Smooth muscle cell of the brain vasculature (primary cell): ENCODE measurements around the gene LSP1.
"Not testable (repeated sequence)": the region's sequence is repeated elsewhere in the genome, so short reads cannot be mapped to it uniquely, and the experiment has no call there.

Experiments
- DNase-seq: peaks from one replicate; pipeline ENCODE4 v3.0.0-alpha.2; 2012; ENCODE audit warnings: low read depth, low spot score

LSP1 gene

DNA sequence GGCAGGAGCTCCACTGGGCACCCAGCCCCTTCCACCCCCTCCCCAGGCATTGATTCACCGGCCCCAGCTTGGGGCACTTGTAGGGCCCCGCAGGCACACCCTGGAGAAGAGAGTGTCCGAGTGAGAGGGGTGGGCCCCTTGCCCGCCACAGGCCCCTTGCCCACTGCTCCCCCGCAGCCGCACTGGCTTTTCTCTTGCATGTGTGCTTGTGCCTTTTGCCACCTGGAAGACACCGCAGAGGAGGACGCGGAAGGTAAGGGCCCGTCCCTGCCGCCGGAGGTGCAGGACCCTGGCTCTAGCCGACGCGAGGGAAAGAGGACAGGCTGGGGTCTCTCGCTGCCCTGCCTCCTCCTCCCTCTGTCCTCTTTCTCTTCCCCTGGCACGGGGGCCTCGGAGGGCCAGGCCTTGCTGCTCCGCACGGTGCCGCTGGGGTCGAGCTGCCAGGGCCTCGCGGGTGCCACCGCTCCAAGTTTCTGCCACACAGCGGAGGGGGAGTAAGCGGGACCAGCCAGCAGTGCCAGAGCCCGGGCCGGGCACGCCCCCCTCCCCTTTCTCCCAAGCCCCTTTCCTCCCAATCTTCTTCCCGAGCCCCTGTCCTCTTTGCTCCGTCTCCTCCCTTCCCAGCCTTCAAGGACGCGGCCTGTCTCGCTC is 76.1 kb downstream of the LSP1 start:
- no peak for DNase-seq

DNA sequence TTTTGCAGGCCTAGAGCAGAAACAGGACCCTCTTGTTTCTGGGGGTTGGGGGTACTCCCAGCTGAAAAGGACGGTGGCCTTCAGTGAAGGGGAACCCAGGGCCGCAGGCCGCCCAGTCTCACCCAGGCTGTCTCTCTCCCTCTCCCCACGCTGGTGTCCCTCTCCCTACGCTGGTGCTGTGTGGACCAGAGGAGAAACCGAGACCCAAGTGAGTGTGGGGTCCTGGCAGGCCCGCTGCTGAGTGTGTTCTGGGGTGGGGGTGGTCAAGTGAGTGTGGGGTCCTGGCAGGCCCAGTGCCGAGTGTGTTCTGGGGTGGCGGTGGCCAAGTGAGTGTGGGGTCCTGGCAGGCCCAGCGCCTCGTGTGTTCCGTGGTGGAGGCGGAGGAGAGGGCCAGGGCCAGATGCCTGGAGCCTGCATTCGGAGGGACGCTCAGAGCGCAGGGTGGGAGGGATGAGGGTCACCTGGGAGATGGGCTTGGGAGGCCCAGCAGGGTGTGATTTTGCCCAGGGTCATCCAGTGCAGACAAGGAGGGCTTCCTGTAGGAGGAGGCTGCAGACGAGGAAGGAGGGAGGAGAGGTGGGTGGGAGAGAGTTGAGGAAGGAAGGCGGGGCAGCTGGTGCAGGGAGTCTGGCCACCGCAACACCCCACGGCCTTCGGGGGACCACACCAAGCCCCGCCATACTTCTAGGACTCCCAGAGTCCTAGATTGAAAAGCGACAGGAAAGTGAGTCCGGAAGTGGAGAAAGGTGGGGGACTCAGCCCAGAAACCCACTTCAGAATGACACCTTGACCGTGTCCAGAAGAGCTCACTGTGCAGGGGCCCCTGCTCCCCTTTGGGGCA is 77.0 kb downstream of the LSP1 start:
- no peak for DNase-seq

DNA sequence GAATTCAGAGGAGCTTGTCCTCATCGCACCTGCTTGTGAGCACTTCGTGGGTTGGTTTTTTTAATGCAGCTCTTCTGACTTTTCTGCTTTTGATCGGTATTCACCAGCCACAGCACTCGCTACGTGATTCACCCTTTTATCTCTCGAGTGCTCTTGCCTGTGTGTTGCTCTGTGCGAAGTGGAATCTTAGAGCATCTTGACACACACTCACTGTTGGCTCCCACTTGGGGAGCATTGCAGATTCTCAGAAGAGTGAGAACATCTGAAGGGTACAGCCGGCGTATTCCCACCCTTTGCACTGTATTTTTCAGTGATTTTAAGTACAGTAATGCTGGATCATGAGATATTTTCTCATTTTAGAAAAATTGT is 77.6 kb downstream of the LSP1 start:
- DNase-seq = no peak

DNA sequence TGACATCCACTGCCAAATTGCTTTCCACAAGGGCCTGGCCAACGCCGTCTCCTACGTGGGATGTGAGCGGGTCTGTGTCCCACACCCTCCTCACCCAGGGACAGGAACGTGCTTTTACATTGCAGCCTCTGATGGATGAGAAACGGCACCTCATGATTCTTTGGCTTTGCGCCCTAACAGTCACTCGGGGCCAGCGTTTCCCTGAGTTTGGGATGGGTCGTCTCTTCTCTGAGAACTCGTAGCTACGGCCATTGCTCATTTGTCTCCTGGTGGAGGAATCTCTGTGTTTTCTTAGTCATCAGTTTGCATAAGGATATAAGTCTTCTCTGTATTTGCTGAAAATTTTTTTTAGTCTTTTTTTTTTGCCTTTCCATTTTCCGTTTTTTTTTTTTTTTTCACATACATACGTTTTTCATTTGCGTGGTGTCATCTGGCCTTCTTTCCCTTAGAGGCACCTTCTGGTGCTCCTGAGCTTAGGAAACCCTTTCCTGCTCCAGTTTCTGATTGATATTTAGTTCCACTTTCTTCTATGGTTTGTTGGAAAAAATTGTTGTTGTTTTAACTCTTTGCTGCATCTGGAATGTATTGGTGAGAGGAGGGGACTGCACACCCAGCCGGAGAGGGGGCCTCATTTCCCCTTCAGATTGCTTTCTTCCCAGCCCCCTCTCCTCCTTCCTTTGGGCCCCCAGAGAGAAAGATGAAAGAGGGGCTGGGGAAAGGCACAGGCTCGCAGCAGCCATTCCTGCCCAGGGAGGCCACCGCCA is 78.6 kb downstream of the LSP1 start:
- DNase-seq = no peak

DNA sequence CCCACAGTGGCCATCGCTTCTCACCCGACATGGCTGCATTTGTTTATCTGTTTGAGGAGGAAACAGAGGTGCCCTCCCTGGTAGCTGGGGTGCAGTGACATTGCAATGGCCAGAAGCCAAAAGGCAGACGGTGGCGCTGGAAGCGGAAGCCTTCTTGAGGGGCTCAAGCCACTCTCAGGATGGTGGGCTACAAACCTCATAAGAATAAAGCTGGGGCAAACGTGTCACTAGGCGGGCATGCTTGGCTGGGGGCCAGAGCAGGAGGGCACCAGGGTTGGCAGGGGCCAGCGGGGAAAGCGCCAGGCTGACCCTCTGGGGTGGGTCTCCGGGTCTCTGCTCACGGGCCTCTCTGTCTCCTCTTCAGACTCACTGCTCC is 79.2 kb downstream of the LSP1 start:
- DNase-seq = no peak

DNA sequence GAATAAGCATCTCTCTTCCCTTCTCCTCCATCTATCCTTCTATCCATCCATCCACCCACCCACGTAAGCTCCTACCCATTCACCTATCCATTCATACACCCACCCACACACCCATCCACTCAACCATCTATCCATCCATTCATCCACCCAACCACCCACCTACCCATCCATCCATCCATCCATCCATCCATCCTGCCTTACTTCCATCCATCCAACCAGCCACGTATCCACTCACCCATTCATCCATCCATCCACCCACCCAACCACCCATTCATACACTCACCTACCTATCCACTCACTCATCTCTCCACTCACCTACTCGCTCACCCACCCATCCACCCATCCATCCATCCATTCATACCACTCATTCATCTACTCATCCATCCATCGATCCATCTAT is 79.8 kb downstream of the LSP1 start:
- DNase-seq = no peak

DNA sequence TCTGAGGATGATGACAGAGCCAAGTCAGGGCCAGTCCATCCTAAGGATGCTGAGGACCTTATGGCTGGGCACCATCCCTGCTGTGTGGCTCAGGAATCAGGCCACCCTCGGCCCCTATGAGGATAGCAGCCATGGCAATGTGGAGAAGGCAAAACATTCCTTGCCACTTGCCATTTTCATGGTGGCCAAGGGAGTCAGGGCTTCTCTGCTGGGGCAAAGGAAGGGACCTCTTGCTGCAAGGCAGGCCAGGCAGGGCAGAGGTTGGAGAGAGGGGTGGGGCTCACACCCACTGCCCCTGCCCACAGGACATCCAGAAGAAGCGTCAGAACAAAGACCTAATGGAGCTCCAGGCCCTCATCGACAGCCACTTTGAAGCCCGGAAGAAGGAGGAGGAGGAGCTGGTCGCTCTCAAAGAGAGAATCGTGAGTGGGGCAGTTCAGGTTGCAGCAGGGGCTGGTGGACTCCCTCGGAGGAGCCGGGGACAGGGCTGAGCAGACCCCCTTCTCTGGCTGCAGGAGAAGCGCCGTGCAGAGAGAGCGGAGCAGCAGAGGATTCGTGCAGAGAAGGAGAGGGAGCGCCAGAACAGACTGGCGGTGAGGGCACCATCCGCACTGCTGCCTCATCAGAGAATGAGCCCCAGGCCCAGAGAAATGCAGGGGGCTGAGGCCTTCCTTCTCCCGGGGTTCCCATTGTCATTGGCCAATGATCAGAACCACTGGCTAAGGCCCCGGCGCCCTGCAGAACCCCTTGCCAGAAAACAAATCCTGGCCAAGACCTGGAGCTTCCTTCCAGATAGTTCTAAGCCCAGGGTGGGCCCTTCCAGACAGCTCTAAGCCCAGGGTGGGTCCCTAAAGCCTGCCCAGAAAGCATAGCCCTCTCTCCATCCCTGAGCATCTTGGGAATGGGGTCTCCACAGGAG is 80.8 kb downstream of the LSP1 start:
- DNase-seq = no peak

DNA sequence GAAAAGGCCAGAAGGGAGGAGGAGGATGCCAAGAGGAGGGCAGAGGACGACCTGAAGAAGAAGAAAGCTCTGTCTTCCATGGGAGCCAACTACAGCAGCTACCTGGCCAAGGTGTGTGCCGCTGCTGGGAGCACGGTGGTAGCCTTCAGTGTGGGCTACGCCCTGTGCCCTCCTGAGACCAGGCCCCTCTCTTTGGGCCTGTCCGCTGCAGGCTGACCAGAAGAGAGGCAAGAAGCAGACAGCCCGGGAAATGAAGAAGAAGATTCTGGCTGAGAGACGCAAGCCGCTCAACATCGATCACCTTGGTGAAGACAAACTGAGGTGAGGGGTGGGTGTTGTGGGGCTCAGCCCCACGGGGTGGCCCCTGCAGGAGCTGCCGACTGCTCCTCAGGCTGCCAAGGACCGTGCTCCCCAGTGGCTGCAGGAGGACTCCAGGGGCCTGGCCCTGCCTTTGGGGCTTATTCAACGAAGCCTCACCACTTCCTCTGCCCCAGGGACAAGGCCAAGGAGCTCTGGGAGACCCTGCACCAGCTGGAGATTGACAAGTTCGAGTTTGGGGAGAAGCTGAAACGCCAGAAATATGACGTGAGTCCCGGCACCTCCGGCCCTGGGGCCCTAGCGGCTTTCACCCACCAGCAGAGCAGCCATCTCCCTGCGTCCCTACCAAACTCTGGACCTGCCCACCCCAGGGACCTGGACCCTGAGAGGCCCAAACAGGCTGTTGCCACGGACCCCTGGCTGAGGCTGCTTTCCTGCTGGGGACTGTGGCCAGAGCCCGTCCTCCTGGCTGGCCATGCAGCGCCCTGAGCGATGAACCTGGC is 81.7 kb downstream of the LSP1 start:
- DNase-seq = no peak

DNA sequence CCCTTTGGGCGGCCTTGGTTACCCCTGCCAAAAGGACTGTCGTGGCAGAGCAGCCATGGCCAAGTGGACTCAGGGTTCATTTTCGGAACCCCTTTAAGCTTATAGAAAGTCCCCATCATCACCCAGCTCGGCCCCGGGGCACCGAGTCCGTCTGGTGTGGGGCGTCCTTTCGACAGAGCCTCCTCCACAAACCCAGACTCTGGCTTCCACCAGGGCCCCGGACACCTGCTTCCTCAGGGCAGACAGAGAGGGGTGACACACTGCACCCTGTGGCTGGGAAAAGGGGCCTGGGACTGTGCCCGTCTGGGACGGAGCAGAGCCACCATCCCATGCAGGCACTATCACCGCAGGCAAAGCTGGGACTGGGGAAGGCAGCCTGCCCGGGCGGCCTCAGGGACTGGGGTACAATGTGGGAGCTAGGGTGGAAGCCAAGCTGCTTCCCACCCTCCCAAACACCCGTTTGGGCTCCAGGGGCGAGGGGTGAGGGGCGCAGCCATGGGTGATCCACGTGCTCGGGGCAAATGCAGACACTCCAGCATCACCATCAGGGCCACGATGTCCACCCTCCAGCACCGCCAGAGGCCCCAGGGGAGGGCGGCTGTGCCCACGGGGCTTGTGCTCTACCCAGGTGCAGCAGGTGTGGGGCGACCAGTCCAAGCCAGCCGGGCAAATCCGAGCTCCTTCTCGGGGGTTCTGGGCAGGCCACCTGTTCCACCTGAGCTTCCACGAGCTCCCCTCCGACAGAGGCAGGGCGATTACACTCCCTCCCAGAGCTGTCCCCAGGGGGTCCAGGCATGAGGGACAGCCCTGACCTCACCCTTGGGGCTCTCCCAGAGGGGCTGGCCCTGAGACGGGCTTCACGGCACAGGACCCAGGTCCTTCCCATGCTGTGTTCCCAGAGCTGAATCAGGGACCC is 82.5 kb downstream of the LSP1 start:
- no peak for DNase-seq

DNA sequence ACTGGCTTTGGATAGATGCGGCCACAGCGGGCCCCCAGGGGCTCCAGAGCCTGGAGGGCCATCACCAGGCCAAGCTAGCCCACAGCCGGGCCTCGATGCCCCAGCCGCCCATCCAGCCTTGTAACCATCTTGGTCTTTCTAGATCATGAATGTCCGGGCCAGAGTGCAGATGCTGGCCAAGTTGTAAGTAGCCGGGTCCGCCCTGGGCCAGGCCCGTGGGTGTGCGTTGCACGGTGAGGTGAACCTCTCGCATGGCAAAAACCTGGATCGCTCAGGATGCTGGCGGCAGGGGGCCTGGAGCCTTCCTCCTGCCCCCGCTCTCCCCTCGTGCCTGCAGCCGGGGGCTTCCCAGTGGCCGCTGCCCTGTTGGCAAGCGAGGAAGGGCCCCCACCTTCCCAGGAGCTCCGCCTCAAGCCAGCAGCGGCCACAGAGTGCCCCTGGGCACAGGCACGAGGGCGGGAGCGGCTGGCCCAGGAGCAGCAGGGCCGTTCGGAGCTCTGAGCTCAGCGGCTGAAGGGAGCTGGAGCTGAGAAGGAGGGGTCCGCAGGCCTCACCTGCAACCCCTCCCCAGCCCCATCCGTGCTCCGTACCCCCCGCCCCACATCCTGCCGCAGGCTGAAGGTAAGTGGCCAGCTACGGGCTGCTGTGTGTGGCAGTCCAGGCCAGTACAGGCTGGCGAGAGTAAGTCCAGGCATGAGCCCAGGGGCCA is 83.3 kb downstream of the LSP1 start:
- no peak for DNase-seq

DNA sequence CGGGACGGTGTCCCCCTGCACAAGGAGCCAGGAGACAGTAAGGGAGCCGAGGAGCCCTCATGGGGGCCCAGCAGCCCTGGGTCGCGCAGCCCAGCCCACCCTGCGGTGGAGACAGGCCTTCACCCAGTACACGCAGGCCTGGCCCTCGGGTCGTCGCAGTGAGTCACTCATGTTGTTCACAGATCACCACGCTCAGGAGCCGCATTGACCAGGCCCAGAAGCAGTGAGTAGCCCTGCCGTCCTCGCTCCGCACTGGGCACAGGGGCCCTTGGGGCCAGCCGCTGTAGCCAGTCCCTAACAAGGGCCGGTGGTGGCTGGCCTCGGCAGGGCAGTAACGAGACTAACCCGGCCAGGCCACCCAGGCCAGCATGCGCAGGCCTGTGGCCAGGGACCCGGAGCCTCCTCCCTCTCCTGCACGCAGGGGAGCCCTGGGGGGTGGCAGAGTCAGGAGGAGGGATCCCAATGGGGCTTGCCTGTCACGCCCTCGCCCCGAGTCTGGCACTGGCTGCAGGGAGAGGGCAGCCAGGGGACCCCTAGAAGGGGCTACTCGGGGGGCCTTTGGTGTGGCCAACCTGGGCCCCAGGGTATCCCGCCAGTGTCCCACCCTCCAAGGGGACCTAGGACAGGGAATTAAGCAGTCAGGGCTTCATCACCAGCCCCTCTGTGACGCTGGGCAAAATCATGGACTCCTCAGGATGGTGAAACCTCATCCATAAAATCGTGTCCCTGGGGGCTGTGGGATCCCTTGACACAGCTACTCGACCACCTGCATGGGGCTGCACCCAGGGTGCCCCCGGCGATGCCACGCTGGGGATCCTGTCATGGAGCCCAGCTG is 84.1 kb downstream of the LSP1 start:
- no peak for DNase-seq

DNA sequence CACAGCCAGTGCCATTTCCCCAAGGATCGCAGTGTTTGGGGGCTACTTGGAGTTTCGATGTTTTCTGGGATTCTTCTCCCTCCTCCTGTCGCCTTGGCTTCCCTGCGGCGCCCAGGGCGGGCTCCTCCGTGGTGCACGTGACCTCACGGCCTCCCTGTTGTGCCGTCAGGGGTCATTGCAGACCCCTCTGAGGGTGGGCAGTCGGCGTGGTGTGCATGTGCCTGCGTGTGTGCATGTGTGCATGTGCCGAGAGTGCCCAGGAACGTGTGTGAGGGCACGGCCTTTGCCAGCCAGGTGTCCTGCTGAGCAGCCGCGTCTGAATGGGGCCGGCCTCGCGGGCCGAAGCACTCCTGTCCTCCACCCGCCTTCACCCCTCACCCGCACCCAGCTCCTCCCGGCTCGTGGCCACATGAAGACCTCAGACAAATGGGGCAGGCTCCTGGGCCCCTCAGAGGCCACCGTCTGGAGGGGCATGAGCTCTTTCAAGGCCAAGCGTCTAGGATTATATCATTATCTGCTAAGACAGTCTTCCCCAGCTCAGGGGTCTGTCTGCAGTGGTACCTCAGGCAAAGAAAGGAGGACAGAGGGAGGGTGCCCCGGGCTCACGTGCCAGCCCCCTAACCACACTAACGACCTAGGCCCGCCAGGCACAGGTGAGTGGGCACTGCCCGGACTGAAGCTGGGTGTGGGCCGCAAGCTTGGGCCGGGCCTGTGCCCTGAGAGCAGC is 84.9 kb downstream of the LSP1 start:
- DNase-seq = no peak

DNA sequence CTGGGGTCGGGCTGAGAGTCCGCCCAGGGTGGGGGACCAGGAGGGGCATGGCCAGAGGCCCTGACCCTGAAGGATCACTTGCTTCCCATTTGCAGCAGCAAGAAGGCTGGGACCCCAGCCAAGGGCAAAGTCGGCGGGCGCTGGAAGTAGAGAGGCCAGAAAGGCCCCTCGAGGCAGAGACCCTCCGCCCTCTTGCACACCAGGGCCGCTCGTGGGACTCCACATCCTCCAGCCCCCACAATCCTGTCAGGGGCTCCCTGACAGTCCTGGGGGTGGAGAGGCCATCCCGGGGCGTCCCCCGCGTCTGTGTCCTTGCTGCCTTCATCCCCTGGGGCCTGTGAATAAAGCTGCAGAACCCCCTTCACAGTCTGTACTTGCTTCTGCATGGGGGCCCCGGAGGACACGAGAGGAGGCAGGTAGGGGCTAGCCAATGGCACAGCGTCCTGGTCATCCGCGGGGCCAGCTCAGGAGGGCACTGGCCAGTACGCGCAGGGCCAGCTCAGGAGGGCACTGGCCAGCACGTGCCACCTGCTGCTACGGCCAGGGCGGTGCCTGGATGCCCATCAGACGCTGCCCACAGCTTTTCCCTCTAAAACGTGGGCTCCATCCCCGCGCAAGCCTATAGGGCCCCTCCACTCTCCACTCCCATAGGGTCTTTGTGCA is 85.6 kb downstream of the LSP1 start:
- no peak for DNase-seq

DNA sequence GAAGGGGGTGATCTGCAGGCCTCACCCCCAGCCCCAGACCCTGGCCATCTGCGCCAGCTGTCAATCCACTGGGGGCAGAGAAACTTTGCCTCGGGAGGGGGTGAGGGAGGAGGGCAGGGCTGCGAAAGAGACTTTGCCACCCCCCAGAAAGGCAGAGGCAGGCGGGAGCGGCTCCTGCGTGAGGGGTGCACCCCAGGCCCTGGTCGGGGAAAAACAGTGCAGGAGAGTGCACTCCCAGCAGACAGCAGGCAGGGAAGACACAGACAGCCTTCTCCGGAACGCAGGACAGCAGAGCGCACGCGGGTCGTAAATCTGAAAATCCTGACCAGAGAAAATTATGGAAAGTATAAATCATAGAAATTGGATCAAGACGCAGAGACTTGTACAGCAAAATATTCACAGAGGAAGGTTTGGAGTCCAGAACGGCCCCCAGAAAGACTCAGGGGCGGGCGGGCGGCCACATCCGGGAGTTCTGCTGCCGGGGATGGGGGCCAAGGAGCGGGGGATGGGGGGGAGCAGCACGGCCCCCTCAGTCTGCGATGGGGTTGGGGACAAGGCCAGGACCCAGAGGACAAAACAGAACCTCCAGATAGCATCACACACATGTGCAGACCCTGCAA is 86.2 kb downstream of the LSP1 start:
- DNase-seq = no peak

DNA sequence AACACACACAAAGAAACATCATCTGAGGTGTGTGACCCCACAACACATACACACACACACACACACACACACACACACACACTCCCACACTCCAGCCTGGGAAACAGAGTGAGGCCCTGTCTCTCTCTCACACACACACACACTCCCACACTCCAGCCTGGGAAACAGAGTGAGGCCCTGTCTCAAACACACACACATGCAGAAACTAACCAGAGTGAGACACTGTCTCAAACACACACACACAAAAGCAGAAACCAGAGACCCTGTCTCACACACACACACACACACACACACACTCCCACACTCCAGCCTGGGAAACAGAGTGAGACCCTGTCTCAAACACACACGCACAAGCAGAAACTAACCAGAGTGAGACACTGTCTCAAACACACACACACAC is 86.9 kb downstream of the LSP1 start:
- DNase-seq = not testable (repeated sequence)
